ENCODE measurements around the gene IFI44L.

DNA sequence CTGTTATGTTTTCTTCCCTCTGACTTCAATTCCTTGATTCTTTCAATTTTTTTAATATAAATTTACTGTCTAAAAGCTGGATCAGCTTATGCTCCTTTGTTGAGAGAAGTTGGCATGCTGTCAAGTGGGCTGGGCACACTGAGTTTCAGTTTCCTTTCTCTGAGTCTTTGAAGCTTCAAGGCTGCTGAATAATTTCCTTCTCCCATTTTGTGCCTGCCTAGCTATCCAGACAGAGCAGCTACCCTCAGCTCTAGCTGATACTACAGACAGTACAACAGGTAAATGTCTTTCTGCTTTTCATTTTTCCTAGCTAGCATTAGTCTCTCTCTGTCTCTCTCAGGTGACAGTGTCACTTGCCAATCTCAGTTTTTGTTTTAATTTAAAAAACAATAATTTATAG is 29.4 kb downstream of the IFI44L start, which contains the start of gene IFI44:
- TF ChIP-seq, protein P1, sequence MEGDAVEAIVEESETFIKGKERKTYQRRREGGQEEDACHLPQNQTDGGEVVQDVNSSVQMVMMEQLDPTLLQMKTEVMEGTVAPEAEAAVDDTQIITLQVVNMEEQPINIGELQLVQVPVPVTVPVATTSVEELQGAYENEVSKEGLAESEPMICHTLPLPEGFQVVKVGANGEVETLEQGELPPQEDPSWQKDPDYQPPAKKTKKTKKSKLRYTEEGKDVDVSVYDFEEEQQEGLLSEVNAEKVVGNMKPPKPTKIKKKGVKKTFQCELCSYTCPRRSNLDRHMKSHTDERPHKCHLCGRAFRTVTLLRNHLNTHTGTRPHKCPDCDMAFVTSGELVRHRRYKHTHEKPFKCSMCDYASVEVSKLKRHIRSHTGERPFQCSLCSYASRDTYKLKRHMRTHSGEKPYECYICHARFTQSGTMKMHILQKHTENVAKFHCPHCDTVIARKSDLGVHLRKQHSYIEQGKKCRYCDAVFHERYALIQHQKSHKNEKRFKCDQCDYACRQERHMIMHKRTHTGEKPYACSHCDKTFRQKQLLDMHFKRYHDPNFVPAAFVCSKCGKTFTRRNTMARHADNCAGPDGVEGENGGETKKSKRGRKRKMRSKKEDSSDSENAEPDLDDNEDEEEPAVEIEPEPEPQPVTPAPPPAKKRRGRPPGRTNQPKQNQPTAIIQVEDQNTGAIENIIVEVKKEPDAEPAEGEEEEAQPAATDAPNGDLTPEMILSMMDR (IDR thresholded peaks at IDR 0.05; ENCODE audit: poor library complexity, severe bottlenecking): no peak
- TF ChIP-seq MXI1 (conservative IDR thresholded peaks at IDR 0.05; ENCODE audit: poor library complexity, severe bottlenecking): no peak
- TF ChIP-seq EZH2 (IDR thresholded peaks at IDR 0.05; ENCODE audit: borderline replicate concordance, insufficient read depth, low read length, poor library complexity, severe bottlenecking): no peak
